HCT116 (cell line): ENCODE measurements around the gene IMPACT. TPM values are rescaled to one million over a fixed set of nuclear protein-coding genes. Genes with fewer than 3 reads are reported as not detected.

Experiments used
- ATAC-seq: fragments of 200-7000 bp; cut with Tn5 transposase; 2 replicates; pipeline ENCODE4 v1.9.1; 2020; ENCODE audit warnings: mild to moderate bottlenecking, moderate library complexity
- BruUV-seq: library from RNA; stranded (reverse); fragments of 400-500 nt; replicated peaks from 2 replicates; lab custom pipeline; 2021; lab: Mats Ljungman, UMichigan
- CTCF ChIA-PET: fragments of 300-600 bp; sonication (Branson Sonifier 250); formaldehyde crosslinking; loops from one replicate; lab custom pipeline; 2021; ENCODE audit warnings: antibody characterized with exemption; lab: Charles Lee
- POLR2A ChIA-PET: fragments of 300-600, 350-600 bp; sonication (Branson Sonifier 250); formaldehyde crosslinking; loops from one replicate; lab custom pipeline; 2021; ENCODE audit warnings: antibody characterized with exemption; lab: Charles Lee
- RAD21 ChIA-PET, 2 experiments: fragments of 300-600 bp; sonication (Branson Sonifier 250); formaldehyde crosslinking; loops; one replicate each; lab custom pipeline; 2023; ENCODE audit warnings: low total read pairs in 2 of 2; ENCODE audit not compliant: uncharacterized antibody in 2 of 2, unreplicated experiment in 2 of 2, low non-redundant PET in 1 of 2; lab: Charles Lee
- DNase-seq: peaks from one replicate; pipeline ENCODE4 v3.0.0-alpha.2; 2010; ENCODE audit warnings: low read depth, low spot score
- H2AFZ ChIP-seq: fragments of 200-600 bp; shearing (Covaris generic), sonication (generic); 2 replicates; pipeline ENCODE4 v1.6.1; 2017; ENCODE audit warnings: low read depth, mixed run types, mixed read lengths, antibody characterized with exemption, low read length; ENCODE audit not compliant: poor library complexity, severe bottlenecking
- H3K27ac ChIP-seq: 2 replicates; pipeline ENCODE4 v1.5.1; 2012; ENCODE audit warnings: low read depth, low read length
- H3K27me3 ChIP-seq: fragments of 200-600 bp; sonication (generic); 2 replicates; pipeline ENCODE4 v1.6.1; 2016; ENCODE audit warnings: mixed run types, low read length, mixed read lengths; ENCODE audit not compliant: insufficient read depth
- H3K36me3 ChIP-seq, 2 experiments: fragments of 200-500 bp in 1 of 2; fragments of 200-600 bp in 1 of 2; sonication (Bioruptor generic) in 1 of 2; sonication (generic) in 1 of 2; 2 replicates each; pipeline versions ENCODE4 v1.5.1 to v1.6.1; 2014 to 2016; ENCODE audit warnings: low read length in 2 of 2, inconsistent platforms in 1 of 2, mixed read lengths in 1 of 2, mixed run types in 1 of 2; ENCODE audit not compliant: insufficient read depth in 2 of 2, control insufficient read depth in 1 of 2
- H3K4me1 ChIP-seq, 2 experiments: fragments of 200-600 bp in 1 of 2; sonication (generic) in 1 of 2; 2 replicates each; pipeline versions ENCODE4 v1.5.1 to v1.6.1; 2012 to 2017; ENCODE audit warnings: low read length in 2 of 2, inconsistent platforms in 1 of 2, mild to moderate bottlenecking in 1 of 2, mixed read lengths in 1 of 2, mixed run types in 1 of 2, moderate library complexity in 1 of 2; ENCODE audit not compliant: insufficient read depth in 2 of 2, control insufficient read depth in 1 of 2
- H3K4me2 ChIP-seq: fragments of 200-600 bp; sonication (generic); 2 replicates; pipeline ENCODE4 v1.6.1; 2017; ENCODE audit warnings: mixed run types, low read length, mixed read lengths
- H3K4me3 ChIP-seq, 2 experiments: fragments of 200-600 bp in 1 of 2; sonication (generic) in 1 of 2; replicated peaks in 1 of 2; 2 replicates each; pipeline ENCODE4 v1.5.1; 2011 to 2016; ENCODE audit warnings: low read length in 2 of 2, control low read depth in 1 of 2, low read depth in 1 of 2, mild to moderate bottlenecking in 1 of 2, mixed read lengths in 1 of 2, mixed run types in 1 of 2
- H3K79me2 ChIP-seq: fragments of 200-600 bp; sonication (generic); 2 replicates; pipeline ENCODE4 v1.6.1; 2017; ENCODE audit warnings: mild to moderate bottlenecking, mixed run types, low read length, moderate library complexity, mixed read lengths; ENCODE audit not compliant: insufficient read depth
- H3K9ac ChIP-seq: fragments of 200-600 bp; sonication (generic); 2 replicates; pipeline ENCODE4 v1.6.1; 2016; ENCODE audit warnings: low read length, mixed read lengths
- H3K9me2 ChIP-seq: fragments of 200-600 bp; sonication (generic), shearing (Covaris generic); 2 replicates; pipeline ENCODE4 v1.6.1; 2017; ENCODE audit warnings: mixed run types, mild to moderate bottlenecking, moderate library complexity; ENCODE audit not compliant: insufficient read depth
- H3K9me3 ChIP-seq, 2 experiments: fragments of 200-500 bp in 1 of 2; fragments of 200-600 bp in 1 of 2; sonication (Bioruptor generic) in 1 of 2; sonication (generic) in 1 of 2; 2 replicates each; pipeline ENCODE4 v1.6.1; 2014 to 2017; ENCODE audit warnings: low read length in 2 of 2, mixed read lengths in 2 of 2, inconsistent platforms in 1 of 2, low read depth in 1 of 2, mild to moderate bottlenecking in 1 of 2, mixed run types in 1 of 2, moderate library complexity in 1 of 2; ENCODE audit not compliant: control insufficient read depth in 1 of 2, insufficient read depth in 1 of 2
- H4K20me1 ChIP-seq: fragments of 200-600 bp; sonication (generic), shearing (Covaris generic); 2 replicates; pipeline ENCODE4 v1.6.1; 2017; ENCODE audit warnings: mixed run types, mild to moderate bottlenecking, moderate library complexity; ENCODE audit not compliant: insufficient read depth
- ATF3 ChIP-seq: IDR thresholded peaks from 2 replicates; pipeline ENCODE4 v1.6.1; 2012
- CBX3 ChIP-seq: IDR thresholded peaks from 2 replicates; pipeline ENCODE4 v1.6.1; 2012; ENCODE audit warnings: low read depth
- CEBPB ChIP-seq: IDR thresholded peaks from 2 replicates; pipeline ENCODE4 v1.6.1; 2012; ENCODE audit warnings: low read depth
- CTCF ChIP-seq, 3 experiments: fragments of 200-600 bp in 1 of 3; sonication (generic) in 1 of 3; IDR thresholded peaks in 2 of 3; conservative IDR thresholded peaks in 1 of 3; 2 replicates each; pipeline ENCODE4 v1.5.1; 2012 to 2017; ENCODE audit warnings: low read depth in 2 of 3, low read length in 2 of 3, antibody characterized with exemption in 1 of 3, borderline replicate concordance in 1 of 3, control low read depth in 1 of 3, mild to moderate bottlenecking in 1 of 3, mixed read lengths in 1 of 3, mixed run types in 1 of 3, moderate library complexity in 1 of 3; ENCODE audit not compliant: insufficient read depth in 1 of 3
- EGR1 ChIP-seq: IDR thresholded peaks from 2 replicates; pipeline ENCODE4 v1.6.1; 2012; ENCODE audit warnings: low read depth
- EZH2 ChIP-seq: fragments of 200-600 bp; sonication (generic); IDR thresholded peaks from 2 replicates; pipeline ENCODE4 v1.6.1; 2017; ENCODE audit warnings: antibody characterized with exemption, mixed run types
- EZH2phosphoT487 ChIP-seq: fragments of 200-600 bp; IDR thresholded peaks from 2 replicates; pipeline ENCODE4 v1.6.1; 2018; ENCODE audit warnings: antibody characterized with exemption, borderline replicate concordance
- FOSL1 ChIP-seq: IDR thresholded peaks from 2 replicates; pipeline ENCODE4 v1.6.1; 2012; ENCODE audit warnings: low read depth
- JUND ChIP-seq: IDR thresholded peaks from 2 replicates; pipeline ENCODE4 v1.6.1; 2012
- POLR2A ChIP-seq: IDR thresholded peaks from 2 replicates; pipeline ENCODE4 v1.7.0; 2011; ENCODE audit warnings: borderline replicate concordance; ENCODE audit not compliant: insufficient read depth, insufficient read length; ENCODE audit errors: extremely low read depth
- POLR2AphosphoS5 ChIP-seq: IDR thresholded peaks from 2 replicates; pipeline ENCODE4 v1.6.1; 2011; ENCODE audit warnings: mild to moderate bottlenecking, low read depth, low read length, moderate library complexity
- RAD21 ChIP-seq: IDR thresholded peaks from 2 replicates; pipeline ENCODE4 v1.6.1; 2012; ENCODE audit warnings: low read depth, mild to moderate bottlenecking
- REST ChIP-seq: IDR thresholded peaks from 2 replicates; pipeline ENCODE4 v1.6.1; 2012; ENCODE audit warnings: low read depth
- SIN3A ChIP-seq: IDR thresholded peaks from 2 replicates; pipeline ENCODE4 v1.6.1; 2012; ENCODE audit warnings: low read depth
- SP1 ChIP-seq: IDR thresholded peaks from 2 replicates; pipeline ENCODE4 v1.6.1; 2012; ENCODE audit warnings: low read depth
- TCF7L2 ChIP-seq: IDR thresholded peaks from 2 replicates; pipeline ENCODE4 v1.7.0; 2011; ENCODE audit warnings: borderline replicate concordance, inconsistent platforms; ENCODE audit not compliant: insufficient read depth, insufficient read length; ENCODE audit errors: extremely low read depth
- YY1 ChIP-seq: IDR thresholded peaks from 2 replicates; pipeline ENCODE4 v1.6.1; 2011; ENCODE audit warnings: low read length, low read depth, moderate library complexity, mild to moderate bottlenecking; ENCODE audit not compliant: insufficient replicate concordance; ENCODE audit errors: extremely low read depth
- ZBTB33 ChIP-seq: IDR thresholded peaks from 2 replicates; pipeline ENCODE4 v1.6.1; 2011; ENCODE audit warnings: mild to moderate bottlenecking, low read length, moderate library complexity; ENCODE audit not compliant: insufficient replicate concordance; ENCODE audit errors: extremely low read depth
- ZNF274 ChIP-seq: fragments of 200-500 bp; sonication (Bioruptor generic); IDR thresholded peaks from 2 replicates; pipeline ENCODE4 v1.6.1; 2014; ENCODE audit warnings: mild to moderate bottlenecking, low read depth, low read length, inconsistent platforms
- intact Hi-C: fragments of 100-400 bp; cut with micrococcal nuclease; formaldehyde crosslinking; loops from 2 replicates; pipeline ENCODE4 v1.10.0; 2022
- total RNA-seq: library from RNA; stranded (reverse); gene quantifications from one replicate; pipeline ENCODE4 v1.2.1, GENCODE V29; 2021; ENCODE audit not compliant: unreplicated experiment

The IMPACT gene
- total RNA-seq, 1 experiment from 2014 or later: 46.4 TPM

GRCh38 chr18:24436939-24437338 is 10.5 kb downstream of the IMPACT start:
- ChIA-PET POLR2A (interaction anchor here (0.7 kb wide), 1 partner anchor 9 kb away, joined by 3 read pairs; no protein-coding TSS in a partner anchor), CTCF (interaction anchor here (1.3 kb wide), 1 partner anchor 11 kb away, joined by 3 read pairs; the partner anchor contains the start of gene IMPACT), RAD21 (no interaction called here)
- no peak overlapping the region for H3K4me3 ChIP-seq
- no peak overlapping the region for H2AFZ ChIP-seq
- no peak overlapping the region for H3K27ac ChIP-seq
- H3K79me2 ChIP-seq: 0 out of 2 replicates have a peak, but pooled peaks cover 10% of the 10 kb centered on the region
- no peak for DNase-seq
- no peak for ATAC-seq
- H3K9me3 ChIP-seq: no peaks in the 10 kb centered on the region
- TF ChIP-seq REST (no peak), ZBTB33 (no peak), POLR2AphosphoS5 (no peak), FOSL1 (no peak), YY1 (no peak), ATF3 (no peak), TCF7L2 (no peak), ZNF274 (no peak), POLR2A (no peak), CTCF (IDR thresholded peaks at IDR 0.05 in 2 of 3, conservative IDR thresholded peaks at IDR 0.05 in 1 of 3; ENCODE audit: borderline replicate concordance in 1 of 3, insufficient read depth in 1 of 3, low read depth in 2 of 3, low read length in 2 of 3) (no peak), CBX3 (no peak), EZH2phosphoT487 (no peak), JUND (no peak), RAD21 (no peak), EZH2 (no peak), SIN3A (no peak), CEBPB (no peak), SP1 (no peak), EGR1 (no peak)
- H3K27me3 ChIP-seq: no peaks in the 10 kb centered on the region
- H4K20me1 ChIP-seq: no peaks in the 10 kb centered on the region
- no TSS peak for BruUV-seq
- H3K4me2 ChIP-seq: no peak overlapping the region
- H3K36me3 ChIP-seq: peaks cover 11 to 20% of the 10 kb centered on the region in 2 experiments; a peak in 3 of 4 replicates
- H3K4me1 ChIP-seq: no peaks in the 10 kb centered on the region
- H3K9me2 ChIP-seq: no peaks in the 10 kb centered on the region
- H3K9ac ChIP-seq: no peak overlapping the region
- intact Hi-C loops: no loop called here
